ENCODE data around the gene EPHA3.
"Not testable (repeated sequence)": the region's sequence is repeated elsewhere in the genome, so short reads cannot be mapped to it uniquely, and the experiment has no call there.

Gene EPHA3

DNA sequence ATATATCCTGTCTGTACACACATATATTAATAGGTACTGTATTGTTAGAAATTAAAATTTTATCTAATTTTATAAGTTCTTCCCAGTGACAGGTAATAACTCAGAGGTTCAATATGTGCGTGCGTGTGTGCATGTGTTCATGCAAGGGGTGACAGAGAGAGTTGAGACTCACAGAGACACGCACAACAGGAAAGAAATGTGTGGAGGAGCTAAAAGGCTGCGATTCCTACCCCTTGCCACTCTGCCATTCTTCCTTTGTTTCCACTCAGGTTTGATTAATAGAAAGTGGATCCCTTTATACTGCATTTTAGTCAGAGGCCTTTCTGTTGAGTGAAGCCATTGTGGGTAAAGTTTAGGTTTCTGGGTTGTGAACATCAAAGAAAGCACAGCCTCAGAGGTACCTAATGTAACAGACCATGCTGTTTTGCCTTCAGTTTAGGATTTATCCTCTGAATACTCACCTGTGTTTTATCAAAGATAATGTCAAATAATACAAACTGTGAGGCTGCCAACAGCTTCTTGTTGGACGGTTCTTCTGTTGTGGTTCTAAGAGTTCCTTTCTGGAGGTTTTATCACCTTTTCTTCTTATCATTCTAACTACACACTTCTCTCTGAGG is 182.3 kb downstream of the EPHA3 start:
- DNase-seq: no peak

DNA sequence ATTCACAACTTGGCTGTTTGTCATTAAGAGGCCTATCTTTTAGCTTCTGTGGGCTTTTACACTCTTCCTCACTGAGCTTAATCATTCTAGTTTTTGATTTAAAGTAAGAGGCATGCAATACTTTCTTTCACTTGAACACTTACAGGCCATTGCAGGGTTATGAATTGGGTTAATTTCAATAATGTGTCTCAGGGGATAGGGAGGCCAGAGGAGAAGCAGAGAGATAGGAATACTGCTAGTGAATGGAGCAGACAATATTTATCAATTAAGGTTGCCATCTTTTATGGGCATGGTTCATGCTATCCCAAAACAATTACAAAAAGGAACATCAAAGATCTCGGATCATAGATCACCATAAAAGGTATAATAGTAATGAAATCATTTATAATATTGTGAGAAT is 189.8 kb downstream of the EPHA3 start:
- DNase-seq: no peak

DNA sequence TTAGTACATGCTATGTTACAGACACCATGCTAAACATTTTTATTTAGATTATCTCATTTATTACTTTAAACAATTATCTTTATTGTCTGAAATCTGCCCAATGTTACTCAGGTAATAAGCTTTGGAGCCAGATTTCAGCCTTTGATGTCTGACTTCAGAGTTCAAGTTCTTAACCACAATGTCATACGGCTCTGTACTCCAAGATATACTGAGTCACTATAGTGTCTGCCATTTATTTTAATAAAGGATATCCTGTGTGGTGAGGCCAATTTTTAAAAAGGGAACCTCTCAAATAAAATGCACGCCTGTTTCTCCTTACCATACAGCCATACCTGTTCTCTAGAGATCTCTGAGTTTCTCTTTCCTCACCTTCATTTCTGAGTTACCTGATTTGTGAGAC is 193.1 kb downstream of the EPHA3 start:
- DNase-seq: no peak

DNA sequence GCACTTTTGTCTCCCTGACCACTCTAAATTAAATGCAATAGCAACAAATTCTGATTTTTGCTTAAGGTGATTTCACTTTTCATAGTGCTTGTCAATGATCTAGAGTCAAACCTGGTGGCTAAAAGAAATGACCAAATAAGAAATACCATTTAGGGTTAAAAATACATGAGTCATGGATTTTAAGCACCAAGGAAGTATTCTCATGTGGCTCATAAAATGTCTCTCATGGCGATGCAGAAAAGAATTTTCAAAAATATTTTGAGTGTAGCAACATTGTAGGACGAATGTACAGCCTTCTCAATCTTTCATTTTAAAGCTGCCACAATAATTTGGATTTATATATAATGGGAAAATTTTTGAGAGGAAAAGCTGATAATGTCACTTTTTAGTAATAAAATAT is 193.6 kb downstream of the EPHA3 start:
- DNase-seq: no peak

DNA sequence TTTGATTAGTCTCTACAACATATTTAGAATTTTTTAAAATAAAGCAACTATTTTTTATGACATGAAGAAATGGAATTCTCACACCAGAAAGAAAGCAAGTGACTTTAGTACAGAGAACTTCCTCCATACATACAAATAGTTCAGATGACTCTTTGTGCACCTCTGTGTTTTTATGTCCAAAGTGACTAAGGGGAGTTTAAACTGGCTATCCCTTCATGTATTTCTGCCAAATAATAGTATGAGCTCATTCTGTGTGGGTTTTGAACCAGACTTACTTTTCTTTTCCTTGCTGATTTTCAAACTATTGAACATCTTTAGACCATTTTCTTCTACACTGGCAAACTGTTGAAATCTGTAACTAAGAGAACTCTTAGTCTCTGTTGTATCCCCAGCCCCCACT is 196.3 kb downstream of the EPHA3 start:
- DNase-seq: no peak

DNA sequence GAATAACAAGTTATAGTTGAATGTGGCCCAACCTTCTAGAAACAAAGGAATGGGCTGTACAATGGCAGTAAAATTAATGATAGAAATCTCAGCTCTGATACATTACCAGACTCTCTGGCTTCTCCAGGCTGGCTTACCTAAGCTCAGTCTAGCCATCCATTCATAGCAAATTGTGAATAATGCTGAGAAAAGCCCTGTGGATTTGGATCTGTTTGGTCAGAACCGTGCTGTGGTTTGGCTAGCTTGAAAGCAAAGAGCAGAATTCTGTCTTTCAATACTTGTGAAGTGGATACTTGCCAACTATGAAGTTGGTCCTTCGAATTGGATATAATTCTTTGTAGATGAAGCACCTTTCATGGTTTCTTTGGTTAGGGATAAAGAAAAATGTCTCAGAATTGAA is 199.1 kb downstream of the EPHA3 start:
- no peak for DNase-seq

DNA sequence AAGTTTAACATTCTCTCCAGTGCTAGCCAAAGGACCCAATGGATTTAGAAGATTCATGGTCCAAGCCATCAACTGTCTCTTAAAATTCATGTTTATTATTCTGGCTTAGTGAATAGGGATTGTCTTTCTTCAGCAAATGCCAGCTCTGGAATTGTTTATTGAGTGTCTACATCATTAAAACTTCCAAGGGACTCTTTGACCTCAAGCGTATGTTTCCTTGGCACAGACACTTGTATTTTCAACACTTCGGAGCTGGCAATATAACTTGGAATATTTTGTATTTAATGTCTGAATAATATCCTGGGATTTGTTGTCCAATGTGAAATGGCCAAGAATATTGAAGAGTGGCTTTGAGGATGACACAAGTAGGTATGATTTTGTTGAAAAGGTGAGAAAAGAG is 204.2 kb downstream of the EPHA3 start:
- DNase-seq: no peak

DNA sequence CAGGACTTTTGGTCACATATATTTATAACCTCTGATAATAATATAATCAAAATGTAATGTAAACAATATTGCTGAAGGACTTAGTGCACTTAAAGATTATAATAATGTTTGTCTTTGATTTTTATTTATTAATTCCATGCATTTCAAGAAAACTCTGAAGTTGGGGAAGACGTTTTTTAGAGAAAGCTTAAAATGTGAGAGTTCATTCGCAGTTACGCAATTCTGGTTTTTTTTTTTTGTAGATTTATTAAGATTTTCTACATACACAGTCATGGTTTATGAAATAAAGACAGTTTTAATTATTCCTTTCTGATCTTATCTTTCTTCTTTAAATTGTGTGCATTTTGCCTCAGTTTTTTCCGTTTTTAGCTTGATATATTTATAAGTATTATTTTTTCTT is 204.7 kb downstream of the EPHA3 start:
- DNase-seq: no peak

DNA sequence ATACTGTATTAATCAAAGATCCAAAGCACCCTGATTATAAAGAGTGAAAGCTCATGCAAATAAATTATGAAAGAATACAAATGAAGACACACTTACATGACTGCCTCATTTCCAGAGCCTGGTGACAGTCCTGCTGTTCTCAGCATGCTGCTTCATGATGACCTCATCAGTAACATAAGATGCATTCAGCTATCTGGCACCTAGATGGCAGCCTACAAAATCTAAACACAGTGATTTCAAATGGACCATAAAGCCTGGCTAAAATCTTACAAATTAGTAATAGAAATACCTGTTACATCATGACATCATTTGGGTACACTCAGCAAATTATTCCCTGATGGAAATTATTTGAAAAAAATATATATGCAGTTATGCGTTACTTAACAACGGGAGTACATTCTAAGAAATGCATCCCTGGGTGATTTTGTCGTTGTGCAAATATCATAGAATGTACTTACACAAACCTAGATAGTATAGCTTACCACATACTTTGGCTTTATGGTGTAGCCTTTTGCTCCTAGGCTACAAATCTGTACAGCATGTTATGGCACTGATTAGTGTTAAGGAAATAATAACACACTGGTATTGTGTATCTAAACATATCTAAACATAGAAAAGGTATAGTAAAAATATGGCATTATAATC is 207.2 kb downstream of the EPHA3 start:
- no peak for DNase-seq

DNA sequence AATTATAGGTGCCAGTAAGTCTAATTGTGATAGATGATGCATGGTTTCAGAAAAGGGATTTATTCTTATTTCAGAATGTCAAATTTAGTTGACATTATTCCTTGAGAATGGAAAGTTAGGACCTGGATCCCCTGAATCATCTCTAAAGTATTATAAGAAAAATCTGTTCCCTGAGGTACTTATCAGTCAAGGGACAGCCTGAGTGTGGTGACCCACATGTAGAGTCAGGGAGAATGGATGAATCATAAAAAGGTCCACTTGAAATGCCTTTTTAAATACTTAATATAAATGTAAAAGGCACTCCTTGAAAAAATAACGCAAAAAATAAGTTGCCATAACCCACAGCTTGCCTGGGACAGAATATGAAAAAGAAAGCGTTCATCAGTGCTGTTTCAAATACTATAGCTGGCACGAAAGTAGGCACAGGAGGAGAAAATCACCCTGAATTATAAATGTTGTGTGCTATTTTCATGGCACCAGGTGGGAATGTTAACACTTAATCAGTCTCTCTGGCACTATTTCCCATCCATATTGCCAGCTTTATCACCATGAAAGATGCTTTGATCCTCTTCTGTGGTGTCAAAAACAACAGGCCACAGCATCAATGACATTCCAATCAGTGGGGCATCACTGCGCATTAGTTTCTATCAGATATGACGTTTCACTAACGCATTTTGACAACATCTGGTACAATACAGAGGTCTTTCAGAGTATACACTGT is 208.5 kb downstream of the EPHA3 start:
- DNase-seq: no peak

DNA sequence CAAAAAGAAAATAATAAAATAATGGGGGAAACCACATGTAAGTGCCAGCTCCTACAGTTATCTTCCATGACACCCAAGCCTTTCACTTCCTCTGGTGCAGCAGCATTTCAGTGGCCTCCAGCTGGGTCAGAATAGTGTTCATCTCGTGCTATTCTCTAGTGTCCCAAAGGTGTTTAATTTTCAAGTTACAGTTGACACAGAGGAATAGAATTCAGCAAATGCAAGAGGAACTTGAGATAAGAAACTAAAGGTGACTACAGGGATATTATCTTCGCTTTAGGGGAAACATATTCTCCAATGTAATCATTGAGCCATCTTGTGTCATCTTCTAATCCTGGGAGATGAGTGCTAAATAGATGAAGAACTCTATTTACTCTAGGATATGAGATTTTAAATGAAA is 212.8 kb downstream of the EPHA3 start:
- DNase-seq: no peak

DNA sequence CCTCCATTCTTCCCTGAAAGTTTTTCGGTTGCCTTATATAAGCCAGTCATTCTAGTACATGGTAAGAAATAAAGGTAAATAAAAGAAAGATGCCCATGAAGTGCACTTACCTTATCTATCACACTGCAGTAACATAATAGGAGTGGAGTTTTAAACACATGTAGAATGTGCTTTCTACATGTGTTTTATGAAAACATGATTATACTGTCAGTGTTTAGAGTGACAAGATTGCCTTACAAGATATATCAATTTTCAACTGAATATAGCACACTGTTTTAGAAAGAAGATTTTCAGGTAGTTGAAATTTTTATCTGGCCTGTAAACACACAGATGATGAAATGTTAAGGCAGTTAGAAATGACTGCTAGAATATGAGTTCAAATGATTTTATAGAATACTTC is 219.6 kb downstream of the EPHA3 start:
- DNase-seq: no peak

DNA sequence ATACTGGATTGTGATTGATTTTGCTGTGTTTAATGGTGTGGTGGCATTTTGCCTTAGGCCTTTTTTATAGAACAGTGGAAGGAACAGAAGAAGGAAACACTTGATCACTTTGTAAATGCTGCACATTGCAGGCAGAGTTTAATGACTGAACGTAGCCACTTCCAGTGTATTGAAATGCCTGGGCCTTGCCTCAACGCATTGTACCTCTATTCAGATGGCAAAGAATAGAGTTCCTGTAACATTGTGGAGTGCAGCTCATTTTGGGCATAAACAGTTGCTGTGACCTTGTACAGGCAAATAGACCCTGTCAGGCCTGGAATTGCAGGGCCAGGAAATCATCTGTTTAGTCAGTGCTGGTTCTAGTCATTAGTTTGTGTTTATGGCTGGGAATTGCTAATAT is 225.0 kb downstream of the EPHA3 start:
- DNase-seq: no peak

DNA sequence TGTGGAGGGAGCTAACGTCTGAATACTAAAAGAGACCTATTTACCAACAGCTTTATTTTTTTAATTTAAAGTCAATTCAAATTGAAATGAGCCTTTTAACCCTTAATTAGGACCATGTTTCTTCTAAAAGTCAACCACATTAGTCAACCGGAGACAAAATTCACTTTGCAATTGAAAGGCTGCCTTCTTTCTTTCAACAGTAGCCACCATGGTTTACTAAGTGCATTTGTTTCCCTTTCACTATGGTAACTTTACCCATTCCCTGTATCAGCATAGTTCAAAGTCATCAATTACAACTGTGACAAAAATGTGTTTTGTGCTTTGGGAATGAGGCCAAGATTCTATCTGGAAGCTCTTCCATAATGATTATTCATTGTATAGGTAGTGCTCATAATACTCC is 225.4 kb downstream of the EPHA3 start:
- no peak for DNase-seq

DNA sequence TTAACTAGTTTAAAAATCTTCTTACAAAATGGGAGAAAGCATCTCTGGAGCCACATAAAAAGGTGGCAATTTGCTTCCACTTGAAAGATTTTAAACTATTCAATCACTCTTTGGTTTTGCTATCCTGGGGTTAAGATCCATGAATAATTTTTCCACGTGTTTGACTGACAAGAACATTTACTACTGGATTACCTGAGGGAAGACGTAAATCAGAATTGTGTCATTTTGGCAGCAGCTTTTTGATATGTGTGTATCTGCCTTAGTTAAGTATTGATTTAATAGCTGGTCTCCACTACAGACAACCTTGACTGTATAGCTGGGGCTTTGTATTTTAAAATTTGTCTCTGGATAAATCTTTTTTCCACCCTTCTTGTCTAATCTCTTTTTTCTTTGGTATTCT is 228.3 kb downstream of the EPHA3 start:
- DNase-seq: no peak

DNA sequence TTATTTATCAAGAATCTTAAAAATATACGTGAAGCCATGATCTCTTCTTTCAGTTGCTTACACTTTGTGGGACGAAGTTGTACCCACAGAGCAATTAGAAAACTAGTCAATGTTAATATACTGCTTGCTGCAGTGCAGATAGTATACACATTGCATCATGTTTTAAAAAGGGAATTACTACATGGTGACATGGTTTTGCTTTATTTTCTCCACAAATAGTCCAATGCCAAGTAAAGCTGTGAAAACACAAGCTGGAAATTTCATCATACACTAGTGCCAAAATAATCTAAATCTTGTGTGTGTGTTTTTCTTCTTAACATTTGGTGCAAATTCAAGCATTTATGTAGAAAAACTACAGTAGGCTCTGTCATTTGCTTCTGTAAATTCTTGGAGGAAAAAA is 233.0 kb downstream of the EPHA3 start:
- no peak for DNase-seq

DNA sequence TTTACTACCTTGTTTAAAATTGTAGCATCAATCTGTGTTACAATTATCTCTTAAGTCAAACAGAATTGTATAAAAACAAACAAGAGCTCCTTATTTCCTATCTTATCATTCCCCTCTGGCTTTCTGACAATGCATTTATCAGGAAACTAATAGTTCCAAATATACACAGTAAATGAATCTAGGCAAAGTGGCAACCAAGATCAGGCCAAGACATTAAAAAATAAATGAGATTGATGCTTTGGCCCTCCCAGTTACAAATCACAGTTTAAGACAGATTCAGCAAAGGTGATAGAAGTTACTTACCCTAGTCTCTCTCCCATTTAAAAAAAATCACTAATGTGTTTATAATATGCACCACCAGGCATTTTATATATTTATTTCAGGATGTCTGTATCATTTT is 236.7 kb downstream of the EPHA3 start:
- DNase-seq: no peak

DNA sequence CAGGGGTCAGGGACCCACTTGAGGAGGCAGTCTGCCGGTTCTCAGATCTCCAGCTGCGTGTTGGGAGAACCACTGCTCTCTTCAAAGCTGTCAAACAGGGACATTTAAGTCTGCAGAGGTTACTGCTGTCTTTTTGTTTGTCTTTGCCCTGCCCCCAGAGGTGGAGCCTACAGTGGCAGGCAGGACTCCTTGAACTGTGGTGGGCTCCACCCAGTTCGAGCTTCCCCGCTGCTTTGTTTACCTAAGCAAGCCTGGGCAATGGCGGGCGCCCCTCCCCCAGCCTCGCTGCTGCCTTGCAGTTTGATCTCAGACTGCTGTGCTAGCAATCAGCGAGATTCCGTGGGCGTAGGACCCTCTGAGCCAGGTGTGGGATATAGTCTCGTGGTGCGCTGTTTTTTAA is 243.5 kb downstream of the EPHA3 start:
- not testable (repeated sequence) for DNase-seq

DNA sequence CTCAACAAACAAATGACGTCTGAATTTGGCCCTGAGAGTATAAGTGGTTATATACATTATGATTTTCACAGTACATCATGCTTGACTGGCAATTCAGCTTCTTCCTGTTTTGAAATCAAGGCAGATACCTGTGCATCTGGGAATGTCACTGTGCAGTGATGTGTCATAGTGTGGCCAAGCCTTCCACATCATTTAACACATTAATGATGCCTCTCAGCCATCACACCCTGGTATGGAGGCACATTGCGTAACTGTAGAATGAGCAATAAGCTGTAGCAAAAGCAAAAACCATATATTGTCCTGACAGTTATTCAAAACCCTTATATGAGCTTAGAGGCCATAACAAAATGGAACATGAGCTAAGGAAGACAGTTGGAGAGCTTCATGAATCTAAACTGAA is 246.0 kb downstream of the EPHA3 start:
- DNase-seq: no peak

DNA sequence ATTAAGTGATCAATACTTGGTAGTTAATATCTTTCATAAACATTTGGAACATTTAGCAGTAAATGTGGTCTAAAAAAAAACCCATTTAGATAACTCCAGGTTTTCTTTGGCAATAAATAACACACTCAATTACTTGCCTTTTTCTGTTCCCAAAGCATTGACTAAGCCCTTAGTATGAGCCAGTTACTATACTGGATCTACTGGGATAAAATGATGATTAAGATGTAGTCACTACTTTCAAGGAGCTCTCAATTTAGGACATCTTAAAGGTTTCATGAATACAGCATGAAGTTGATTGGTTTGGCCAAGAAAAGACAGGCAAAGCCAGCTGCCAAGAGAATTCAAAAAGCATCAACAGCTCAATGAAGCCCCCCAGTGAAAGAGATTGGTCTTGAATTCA is 250.9 kb downstream of the EPHA3 start:
- DNase-seq: no peak

DNA sequence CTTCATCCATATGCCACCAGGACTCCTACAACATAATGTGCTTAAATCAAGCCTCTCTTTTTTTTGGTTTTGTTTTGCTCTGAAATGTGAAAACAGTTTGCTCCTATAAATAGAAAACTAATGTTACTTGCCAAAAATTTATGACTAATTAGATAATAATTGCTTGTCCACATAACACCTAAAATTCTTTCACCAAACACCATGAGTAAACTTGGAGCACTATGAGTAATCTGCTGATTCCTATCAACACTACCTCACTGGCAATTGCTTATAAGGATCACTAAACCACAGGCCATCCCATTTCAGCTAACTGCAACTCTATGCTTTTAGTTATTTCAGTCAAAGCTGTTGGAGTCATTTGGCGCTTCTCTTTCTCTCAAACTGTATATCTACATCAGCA is 252.7 kb downstream of the EPHA3 start:
- DNase-seq: no peak

DNA sequence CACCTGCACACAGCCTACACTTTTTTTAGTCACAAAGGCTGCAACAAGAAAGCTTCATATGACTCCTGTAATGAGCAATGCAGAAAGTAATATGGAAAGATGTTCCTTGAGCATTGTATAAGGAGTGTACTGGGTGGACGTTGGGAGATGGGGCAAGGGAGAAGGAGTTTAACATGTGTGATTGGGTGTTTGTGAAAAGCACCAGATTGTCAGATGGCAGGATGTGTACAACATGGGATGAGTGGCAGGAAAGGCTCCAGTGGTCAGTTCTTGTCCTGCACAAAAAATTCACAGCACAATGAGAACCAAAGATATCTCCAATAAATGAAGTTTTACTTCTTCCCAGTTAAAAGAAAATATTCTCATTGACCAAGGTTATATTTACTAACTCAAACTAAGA is 255.1 kb downstream of the EPHA3 start:
- no peak for DNase-seq

DNA sequence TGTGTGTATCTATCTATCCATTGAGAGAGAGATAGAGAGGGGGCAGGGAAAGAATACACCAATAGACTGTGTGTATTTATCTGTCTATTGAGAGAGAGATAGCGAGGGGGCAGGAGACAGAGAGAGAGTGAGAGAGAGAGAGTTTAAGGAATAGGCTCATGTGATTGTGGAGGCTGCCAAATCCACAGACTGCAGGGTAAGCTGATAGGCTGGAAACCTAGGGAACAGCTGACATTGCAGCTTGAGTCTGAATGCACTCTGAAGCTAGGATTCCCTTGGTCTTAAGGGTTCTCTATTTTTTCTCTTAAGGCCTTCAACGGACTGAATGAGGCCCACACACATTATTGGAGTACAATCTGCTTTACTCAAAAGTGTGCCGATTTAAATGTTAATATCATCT is 255.8 kb downstream of the EPHA3 start:
- no peak for DNase-seq

DNA sequence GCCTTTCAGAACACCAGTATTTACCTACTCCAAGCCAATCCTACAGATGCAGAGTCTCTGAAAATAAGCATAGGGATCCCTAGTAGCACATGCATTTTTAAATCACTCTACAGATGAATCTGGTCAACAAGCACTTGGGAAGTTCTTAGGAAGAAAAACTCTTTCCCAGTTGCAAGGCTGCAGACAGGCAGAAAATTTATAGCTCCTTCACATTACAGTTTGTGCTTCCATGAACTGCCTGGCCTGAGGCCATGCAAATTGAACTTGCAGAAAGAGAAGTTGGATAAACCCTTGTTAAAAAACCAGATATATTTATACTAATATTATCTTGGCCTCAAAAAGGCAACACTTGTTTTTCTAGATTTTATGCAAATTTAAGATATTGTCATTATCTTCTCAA is 256.9 kb downstream of the EPHA3 start:
- peak; percentile 23 for DNase-seq

DNA sequence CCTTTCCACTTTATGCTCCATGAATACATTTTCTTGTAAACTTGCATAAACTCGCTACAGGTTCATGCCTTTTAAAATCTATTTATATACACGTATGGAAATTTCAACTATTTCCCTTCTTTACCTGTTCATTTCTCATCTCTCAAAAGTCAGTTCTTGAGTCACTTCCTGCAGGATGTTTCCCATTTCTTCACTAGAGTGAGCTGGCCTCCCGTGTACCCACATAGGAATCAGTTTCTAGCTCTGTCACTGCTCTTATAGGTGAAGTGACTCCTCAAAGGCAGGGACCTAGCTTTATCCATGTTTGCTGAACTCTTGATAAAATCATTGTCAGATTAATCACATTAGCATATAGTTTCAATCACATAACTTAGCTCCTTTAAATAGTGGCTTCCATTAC is 259.7 kb downstream of the EPHA3 start:
- DNase-seq: no peak

Measured in right hindlimb (tissue), 1 donor.